Cardiac fibroblast (primary cell): Measurements from ENCODE around the gene DYRK1A.
A peak's percentile ranks its signal among the peaks of the same experiment; 100 is the strongest.

ENCODE experiments used
- DNase-seq, 2 donors: peaks; one replicate each; pipeline versions ENCODE4 v3.0.0 to v3.0.0-alpha.2; 2010; ENCODE audit warnings: low read depth in 2 of 2
- H3K4me3 ChIP-seq, 2 donors: replicated peaks in 1 of 2; 1 replicate in 1 of 2; 2 replicates in 1 of 2; pipeline ENCODE4 v1.5.1; 2011; ENCODE audit warnings: low read depth in 2 of 2, low read length in 2 of 2, mild to moderate bottlenecking in 2 of 2, moderate library complexity in 1 of 2
- CTCF ChIP-seq: IDR thresholded peaks from one replicate; pipeline ENCODE4 v1.5.1; 2011; ENCODE audit warnings: low read depth, mild to moderate bottlenecking, low read length, inconsistent platforms

DYRK1A gene

GRCh38 chr21:37558676-37559211 lies 192.2 kb downstream of the DYRK1A start:
- no peak for TF ChIP-seq CTCF
- H3K4me3 ChIP-seq: no peak overlapping the region
- DNase-seq: no peak

DNA sequence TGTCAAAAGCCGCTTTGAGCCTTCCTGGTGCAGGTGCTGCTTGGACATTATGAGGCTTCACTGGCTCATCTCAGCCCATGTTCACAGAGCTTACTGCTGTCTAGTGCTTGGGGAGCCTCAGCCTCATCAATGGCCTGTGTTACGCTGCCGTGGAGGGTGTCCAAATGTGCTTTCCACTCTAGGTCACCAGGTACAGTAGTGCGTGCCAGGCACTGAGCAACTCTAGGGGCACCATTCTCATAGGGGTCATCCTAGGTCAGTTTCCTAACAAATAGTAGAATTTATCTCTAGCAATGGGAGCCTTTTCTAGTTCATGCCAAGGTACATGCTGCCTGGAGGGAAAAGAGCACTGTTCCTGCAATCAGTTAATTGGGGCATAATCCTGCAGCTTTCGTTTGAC lies 193.8 kb downstream of the DYRK1A start:
- no peak for TF ChIP-seq CTCF
- DNase-seq: no peak

DNA sequence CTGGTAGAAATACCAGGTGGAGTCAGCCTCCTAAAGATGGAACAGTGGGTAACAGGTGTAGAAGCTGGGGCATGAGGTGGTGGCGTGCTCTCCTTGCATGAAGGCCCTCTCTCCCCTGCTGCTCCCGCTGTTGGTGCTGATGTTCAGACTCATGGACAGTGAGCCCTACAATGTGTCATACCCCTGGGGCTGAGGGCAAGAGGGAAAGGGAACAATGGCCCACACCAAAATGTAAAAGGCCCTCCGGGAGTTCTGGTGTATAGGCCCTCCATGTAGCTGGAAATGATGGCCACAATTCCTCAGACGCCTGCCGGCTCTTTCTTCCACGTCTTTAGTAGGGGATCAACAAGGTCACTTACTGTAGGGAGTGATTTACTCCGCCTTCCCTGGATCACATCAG lies 194.9 kb downstream of the DYRK1A start:
- no peak for DNase-seq
- H3K4me3 ChIP-seq: no peak overlapping the region
- TF ChIP-seq CTCF: no peak

More for the DNA sequence above, 193.8 kb downstream of the DYRK1A start:
- H3K4me3 ChIP-seq: no peak overlapping the region

GRCh38 chr21:37561941-37562919 lies 195.7 kb downstream of the DYRK1A start:
- TF ChIP-seq CTCF: no peak
- no peak for DNase-seq
- H3K4me3 ChIP-seq: no peak overlapping the region

DNA sequence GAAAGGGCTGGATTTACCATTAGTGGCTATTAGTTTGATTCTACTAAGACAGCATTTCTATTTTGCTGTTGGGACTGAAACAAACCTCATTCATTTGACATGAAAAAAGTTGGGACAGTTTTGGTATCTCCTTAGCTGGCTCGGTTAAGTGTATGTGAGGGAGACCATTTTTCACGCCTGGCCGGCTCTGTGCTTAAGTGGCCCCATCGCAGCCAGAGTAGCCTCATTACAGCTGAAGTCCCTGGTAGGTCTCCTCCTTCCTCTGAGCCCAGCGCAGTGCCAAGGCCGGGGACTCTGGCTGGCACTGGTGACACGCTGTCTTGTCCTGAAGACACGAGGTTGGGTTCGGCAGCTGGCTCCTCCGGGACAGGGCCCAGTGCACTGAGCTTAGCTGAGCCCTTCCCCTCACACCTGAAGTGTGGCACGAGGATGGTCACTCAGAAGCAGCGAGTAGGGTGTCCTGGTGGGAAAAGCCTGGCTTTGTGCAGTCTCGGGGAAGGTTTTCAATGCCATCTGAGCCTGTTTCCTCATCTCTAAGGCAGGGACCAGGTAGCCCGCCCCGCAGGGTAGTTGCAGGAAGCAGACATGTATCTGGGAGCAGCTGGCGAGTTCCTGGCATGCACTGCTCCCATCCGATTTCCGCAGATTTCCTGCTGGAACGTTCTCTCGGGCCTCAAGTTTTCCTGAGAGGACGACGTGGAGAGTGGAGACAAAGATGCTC lies 196.5 kb downstream of the DYRK1A start:
- DNase-seq: no peak
- H3K4me3 ChIP-seq: peak overlapping the region; percentile 53 to 65
- no peak for TF ChIP-seq CTCF

GRCh38 chr21:37563641-37564340 lies 197.2 kb downstream of the DYRK1A start:
- peak; percentile 92 to 95 for DNase-seq
- H3K4me3 ChIP-seq: peak overlapping the region; percentile 53 to 65
- TF ChIP-seq CTCF: peak; percentile 30
